OCI-LY7 (cell line): ENCODE data around the gene RAPH1.

Experiments used
- EZH2phosphoT487 ChIP-seq: fragments of 200-600 bp; sonication (generic); IDR thresholded peaks from 2 replicates; pipeline ENCODE4 v1.6.1; 2018; ENCODE audit warnings: low read depth, borderline replicate concordance, mild to moderate bottlenecking, mixed run types, antibody characterized with exemption, low read length, moderate library complexity, mixed read lengths
- TF ChIP-seq, protein P1 (sequence below): fragments of 200-600 bp; sonication (generic); conservative IDR thresholded peaks from 2 replicates; pipeline ENCODE4 v1.5.1; 2014; ENCODE audit warnings: mild to moderate bottlenecking, antibody characterized with exemption, low read length, moderate library complexity, mixed read lengths

DNA sequence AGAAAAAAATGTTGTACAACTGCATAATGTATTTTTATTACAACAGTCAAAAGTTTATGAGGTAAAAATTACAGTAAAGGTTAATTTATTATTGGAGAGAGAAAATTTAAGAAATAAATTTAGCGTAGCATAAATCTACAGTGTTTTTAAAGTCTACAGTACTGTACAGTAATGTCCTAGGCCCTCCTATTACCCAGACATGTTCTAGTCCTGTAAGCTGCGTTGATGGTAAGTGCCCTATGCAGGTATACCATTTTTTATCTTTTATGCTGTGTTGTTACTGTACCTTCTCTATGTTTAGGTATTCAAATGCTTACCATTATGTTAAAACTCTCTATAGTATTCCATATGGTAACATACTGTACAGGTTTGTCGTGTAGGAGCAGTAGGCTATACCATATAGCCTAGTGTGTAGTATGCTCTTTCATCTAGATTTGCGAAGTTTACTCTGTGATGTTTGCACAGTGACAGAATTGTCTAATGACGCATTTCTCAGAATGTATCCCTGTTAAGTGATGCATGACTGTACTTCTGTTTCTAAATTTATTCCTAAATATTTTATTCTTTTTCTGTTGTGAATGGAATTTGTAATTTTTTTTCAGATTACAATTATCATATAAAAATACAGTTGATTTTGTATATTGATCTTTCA, 182.4 kb downstream of the RAPH1 start:
- TF ChIP-seq, protein P1, sequence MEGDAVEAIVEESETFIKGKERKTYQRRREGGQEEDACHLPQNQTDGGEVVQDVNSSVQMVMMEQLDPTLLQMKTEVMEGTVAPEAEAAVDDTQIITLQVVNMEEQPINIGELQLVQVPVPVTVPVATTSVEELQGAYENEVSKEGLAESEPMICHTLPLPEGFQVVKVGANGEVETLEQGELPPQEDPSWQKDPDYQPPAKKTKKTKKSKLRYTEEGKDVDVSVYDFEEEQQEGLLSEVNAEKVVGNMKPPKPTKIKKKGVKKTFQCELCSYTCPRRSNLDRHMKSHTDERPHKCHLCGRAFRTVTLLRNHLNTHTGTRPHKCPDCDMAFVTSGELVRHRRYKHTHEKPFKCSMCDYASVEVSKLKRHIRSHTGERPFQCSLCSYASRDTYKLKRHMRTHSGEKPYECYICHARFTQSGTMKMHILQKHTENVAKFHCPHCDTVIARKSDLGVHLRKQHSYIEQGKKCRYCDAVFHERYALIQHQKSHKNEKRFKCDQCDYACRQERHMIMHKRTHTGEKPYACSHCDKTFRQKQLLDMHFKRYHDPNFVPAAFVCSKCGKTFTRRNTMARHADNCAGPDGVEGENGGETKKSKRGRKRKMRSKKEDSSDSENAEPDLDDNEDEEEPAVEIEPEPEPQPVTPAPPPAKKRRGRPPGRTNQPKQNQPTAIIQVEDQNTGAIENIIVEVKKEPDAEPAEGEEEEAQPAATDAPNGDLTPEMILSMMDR = no peak
- TF ChIP-seq EZH2phosphoT487 = no peak
